ENCODE data around the gene ROBO2.

Gene ROBO2

GRCh38 chr3:77093101-77093500 is 53.2 kb downstream of the ROBO2 start:
- H3K27ac ChIP-seq, result no peak overlapping the region
- no peak overlapping the region for H3K4me2 ChIP-seq (ENCODE audit: low read length)
- no peaks in the 10 kb centered on the region for H3K4me1 ChIP-seq
- no peaks in the 10 kb centered on the region for H3K79me2 ChIP-seq
- H3K9ac ChIP-seq, result no peak overlapping the region
- TF ChIP-seq, protein P1, sequence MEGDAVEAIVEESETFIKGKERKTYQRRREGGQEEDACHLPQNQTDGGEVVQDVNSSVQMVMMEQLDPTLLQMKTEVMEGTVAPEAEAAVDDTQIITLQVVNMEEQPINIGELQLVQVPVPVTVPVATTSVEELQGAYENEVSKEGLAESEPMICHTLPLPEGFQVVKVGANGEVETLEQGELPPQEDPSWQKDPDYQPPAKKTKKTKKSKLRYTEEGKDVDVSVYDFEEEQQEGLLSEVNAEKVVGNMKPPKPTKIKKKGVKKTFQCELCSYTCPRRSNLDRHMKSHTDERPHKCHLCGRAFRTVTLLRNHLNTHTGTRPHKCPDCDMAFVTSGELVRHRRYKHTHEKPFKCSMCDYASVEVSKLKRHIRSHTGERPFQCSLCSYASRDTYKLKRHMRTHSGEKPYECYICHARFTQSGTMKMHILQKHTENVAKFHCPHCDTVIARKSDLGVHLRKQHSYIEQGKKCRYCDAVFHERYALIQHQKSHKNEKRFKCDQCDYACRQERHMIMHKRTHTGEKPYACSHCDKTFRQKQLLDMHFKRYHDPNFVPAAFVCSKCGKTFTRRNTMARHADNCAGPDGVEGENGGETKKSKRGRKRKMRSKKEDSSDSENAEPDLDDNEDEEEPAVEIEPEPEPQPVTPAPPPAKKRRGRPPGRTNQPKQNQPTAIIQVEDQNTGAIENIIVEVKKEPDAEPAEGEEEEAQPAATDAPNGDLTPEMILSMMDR (IDR thresholded peaks at IDR 0.05), result no peak
- H3K27me3 ChIP-seq (ENCODE audit: control insufficient read depth, insufficient read depth, low read length), result no peaks in the 10 kb centered on the region
- no peak overlapping the region for H3K4me3 ChIP-seq (ENCODE audit: low read depth, low read length)
- no peaks in the 10 kb centered on the region for H3K36me3 ChIP-seq (ENCODE audit: control insufficient read depth, insufficient read depth, low read length)
- no peaks in the 10 kb centered on the region for H3K9me3 ChIP-seq (ENCODE audit: control insufficient read depth, low read length)
- no peak overlapping the region for H2AFZ ChIP-seq

- TF ChIP-seq, protein P1 (IDR thresholded peaks at IDR 0.05), result no peak
- no peak overlapping the region for H2AFZ ChIP-seq
- H3K9ac ChIP-seq, result no peak overlapping the region
- no peak overlapping the region for H3K27ac ChIP-seq
- no peaks in the 10 kb centered on the region for H3K27me3 ChIP-seq (ENCODE audit: control insufficient read depth, insufficient read depth, low read length)
- H3K79me2 ChIP-seq, result no peaks in the 10 kb centered on the region
- no peaks in the 10 kb centered on the region for H3K9me3 ChIP-seq (ENCODE audit: control insufficient read depth, low read length)
- no peaks in the 10 kb centered on the region for H3K4me1 ChIP-seq
- H3K4me2 ChIP-seq (ENCODE audit: low read length), result no peak overlapping the region
- no peak overlapping the region for H3K4me3 ChIP-seq (ENCODE audit: low read depth, low read length)
- no peaks in the 10 kb centered on the region for H3K36me3 ChIP-seq (ENCODE audit: control insufficient read depth, insufficient read depth, low read length)
These were observed 56.2 kb downstream of the ROBO2 start for GRCh38 chr3:77096145-77096544.

- no peaks in the 10 kb centered on the region for H3K9me3 ChIP-seq (ENCODE audit: control insufficient read depth, low read length)
- no peaks in the 10 kb centered on the region for H3K4me1 ChIP-seq
- TF ChIP-seq, protein P1 (IDR thresholded peaks at IDR 0.05), result no peak
- no peak overlapping the region for H3K4me3 ChIP-seq (ENCODE audit: low read depth, low read length)
- H3K36me3 ChIP-seq (ENCODE audit: control insufficient read depth, insufficient read depth, low read length), result no peaks in the 10 kb centered on the region
- no peaks in the 10 kb centered on the region for H3K27me3 ChIP-seq (ENCODE audit: control insufficient read depth, insufficient read depth, low read length)
- no peak overlapping the region for H3K27ac ChIP-seq
- no peak overlapping the region for H2AFZ ChIP-seq
- no peak overlapping the region for H3K9ac ChIP-seq
- no peak overlapping the region for H3K4me2 ChIP-seq (ENCODE audit: low read length)
- no peaks in the 10 kb centered on the region for H3K79me2 ChIP-seq
These were observed 57.3 kb downstream of the ROBO2 start for GRCh38 chr3:77096966-77097890.

- no peak overlapping the region for H3K4me3 ChIP-seq (ENCODE audit: low read depth, low read length)
- TF ChIP-seq, protein P1 (IDR thresholded peaks at IDR 0.05), result no peak
- no peak overlapping the region for H2AFZ ChIP-seq
- no peaks in the 10 kb centered on the region for H3K36me3 ChIP-seq (ENCODE audit: control insufficient read depth, insufficient read depth, low read length)
- H3K9ac ChIP-seq, result no peak overlapping the region
- no peaks in the 10 kb centered on the region for H3K4me1 ChIP-seq
- no peak overlapping the region for H3K4me2 ChIP-seq (ENCODE audit: low read length)
- no peaks in the 10 kb centered on the region for H3K9me3 ChIP-seq (ENCODE audit: control insufficient read depth, low read length)
- no peaks in the 10 kb centered on the region for H3K79me2 ChIP-seq
- no peak overlapping the region for H3K27ac ChIP-seq
- no peaks in the 10 kb centered on the region for H3K27me3 ChIP-seq (ENCODE audit: control insufficient read depth, insufficient read depth, low read length)
These were observed 63.3 kb downstream of the ROBO2 start for GRCh38 chr3:77102951-77103769.
